IPS-18c (cell line): Measurements from ENCODE around the gene POLK.
"Not testable (repeated sequence)": the region's sequence is repeated elsewhere in the genome, so short reads cannot be mapped to it uniquely, and the experiment has no call there.

Experiments used
- H3K4me3 ChIP-seq: 2 replicates; pipeline ENCODE4 v1.7.0; 2013; ENCODE audit warnings: low read depth, mild to moderate bottlenecking, low read length, moderate library complexity; ENCODE audit not compliant: insufficient read depth
- H3K9me3 ChIP-seq: one replicate; pipeline ENCODE4 v1.6.1; 2013; ENCODE audit warnings: mild to moderate bottlenecking, low read length, moderate library complexity; ENCODE audit not compliant: control insufficient read depth, insufficient read depth

The POLK gene

GRCh38 chr5:75532190-75532589 lies 20.5 kb downstream of the POLK start:
- Histone ChIP-seq H3K4me3 (no peak overlapping the region), H3K9me3 (no peaks in the 10 kb centered on the region)

- not testable (repeated sequence) for H3K4me3 ChIP-seq, H3K9me3 ChIP-seq
These were observed 22.0 kb downstream of the POLK start for GRCh38 chr5:75533716-75534115.

GRCh38 chr5:75534734-75535133 lies 23.0 kb downstream of the POLK start:
- H3K4me3 ChIP-seq: no peak overlapping the region
- H3K9me3 ChIP-seq: no peaks in the 10 kb centered on the region

GRCh38 chr5:75536147-75536546 lies 24.5 kb downstream of the POLK start:
- no peaks in the 10 kb centered on the region for H3K9me3 ChIP-seq
- no peak overlapping the region for H3K4me3 ChIP-seq

GRCh38 chr5:75536694-75537360 lies 25.1 kb downstream of the POLK start:
- Histone ChIP-seq H3K4me3 (no peak overlapping the region), H3K9me3 (no peaks in the 10 kb centered on the region)

GRCh38 chr5:75538211-75538610 lies 26.5 kb downstream of the POLK start:
- no peaks in the 10 kb centered on the region for H3K9me3 ChIP-seq
- no peak overlapping the region for H3K4me3 ChIP-seq

- no peaks in the 10 kb centered on the region for H3K9me3 ChIP-seq
These were observed 33.4 kb downstream of the POLK start for GRCh38 chr5:75545131-75545530.

GRCh38 chr5:75546830-75547229 lies 35.1 kb downstream of the POLK start:
- H3K9me3 ChIP-seq: no peaks in the 10 kb centered on the region
- no peak overlapping the region for H3K4me3 ChIP-seq

More at GRCh38 chr5:75545131-75545530, 33.4 kb downstream of the POLK start:
- no peak overlapping the region for H3K4me3 ChIP-seq

GRCh38 chr5:75547812-75548211 lies 36.1 kb downstream of the POLK start:
- Histone ChIP-seq H3K9me3 (no peaks in the 10 kb centered on the region), H3K4me3 (no peak overlapping the region)

- Histone ChIP-seq H3K9me3 (no peaks in the 10 kb centered on the region), H3K4me3 (no peak overlapping the region)
These were observed 38.9 kb downstream of the POLK start for GRCh38 chr5:75550597-75550996.

GRCh38 chr5:75551471-75551870 lies 39.8 kb downstream of the POLK start:
- Histone ChIP-seq H3K9me3 (no peaks in the 10 kb centered on the region), H3K4me3 (no peak overlapping the region)

- Histone ChIP-seq H3K9me3 (no peaks in the 10 kb centered on the region), H3K4me3 (no peak overlapping the region)
These were observed 41.1 kb downstream of the POLK start for GRCh38 chr5:75552764-75553163.

- no peaks in the 10 kb centered on the region for H3K9me3 ChIP-seq
- H3K4me3 ChIP-seq: no peak overlapping the region
These were observed 41.7 kb downstream of the POLK start for GRCh38 chr5:75553358-75553757.

GRCh38 chr5:75558221-75558620 lies 46.5 kb downstream of the POLK start:
- Histone ChIP-seq H3K9me3 (no peaks in the 10 kb centered on the region), H3K4me3 (no peak overlapping the region)

- H3K9me3 ChIP-seq: no peaks in the 10 kb centered on the region
- no peak overlapping the region for H3K4me3 ChIP-seq
These were observed 47.4 kb downstream of the POLK start for GRCh38 chr5:75558981-75559632.

- not testable (repeated sequence) for H3K4me3 ChIP-seq, H3K9me3 ChIP-seq
These were observed 49.0 kb downstream of the POLK start for GRCh38 chr5:75560655-75561054.

GRCh38 chr5:75565991-75566709 lies 54.5 kb downstream of the POLK start:
- H3K4me3 ChIP-seq, H3K9me3 ChIP-seq: not testable (repeated sequence)

GRCh38 chr5:75566710-75567309 lies 55.1 kb downstream of the POLK start:
- H3K9me3 ChIP-seq: no peaks in the 10 kb centered on the region
- H3K4me3 ChIP-seq: no peak overlapping the region
